Measurements from ENCODE around the gene PER1.

The PER1 gene

GRCh38 chr17:8152112-8152775 lies at the start of gene PER1:
Gene PER1 (minus strand): TSS chr17:8152404. CDS start chr17:8150706, 1,698 bp downstream.
- Mint-ChIP-seq H3K9me3 (no peaks in the 10 kb centered on the region), H3K27me3 (ENCODE audit: low read depth) (no peaks in the 10 kb centered on the region), H3K4me1 (ENCODE audit: low read depth) (peaks cover 35% of the 10 kb centered on the region), H3K27ac (peak within 1 kb of the TSS; percentile 97), H3K36me3 (ENCODE audit: low read depth) (peaks cover 20% of the 10 kb centered on the region), H3K4me3 (peak within 1 kb of the TSS; percentile 93)

GRCh38 chr17:8192070-8192815 lies 40.0 kb upstream of the PER1 start:
- Mint-ChIP-seq H3K4me1 (ENCODE audit: low read depth) (peaks cover 16% of the 10 kb centered on the region), H3K27ac (no peak overlapping the region), H3K9me3 (no peaks in the 10 kb centered on the region), H3K27me3 (ENCODE audit: low read depth) (no peaks in the 10 kb centered on the region), H3K36me3 (ENCODE audit: low read depth) (no peaks in the 10 kb centered on the region), H3K4me3 (no peak overlapping the region)

GRCh38 chr17:8190506-8190905 lies 38.3 kb upstream of the PER1 start:
- H3K36me3 Mint-ChIP-seq (ENCODE audit: low read depth), result no peaks in the 10 kb centered on the region
- peaks cover 11% of the 10 kb centered on the region for H3K4me1 Mint-ChIP-seq (ENCODE audit: low read depth)
- H3K9me3 Mint-ChIP-seq, result no peaks in the 10 kb centered on the region
- H3K27ac Mint-ChIP-seq, result peak overlapping the region; percentile 87
- no peaks in the 10 kb centered on the region for H3K27me3 Mint-ChIP-seq (ENCODE audit: low read depth)
- H3K4me3 Mint-ChIP-seq, result no peak overlapping the region

- Mint-ChIP-seq H3K4me3 (no peak within 1 kb of the TSS), H3K36me3 (ENCODE audit: low read depth) (no peaks in the 10 kb centered on the region), H3K4me1 (ENCODE audit: low read depth) (peaks cover 11% of the 10 kb centered on the region)
Observed at GRCh38 chr17:8189711-8190477, 37.7 kb upstream of the PER1 start, which contains the start of gene BORCS6. Gene BORCS6 (minus strand): TSS chr17:8190180. CDS start chr17:8190140, 40 bp downstream.

GRCh38 chr17:8189041-8189710 lies 37.0 kb upstream of the PER1 start:
- no peaks in the 10 kb centered on the region for H3K36me3 Mint-ChIP-seq (ENCODE audit: low read depth)
- H3K4me3 Mint-ChIP-seq, result no peak overlapping the region
- no peaks in the 10 kb centered on the region for H3K27me3 Mint-ChIP-seq (ENCODE audit: low read depth)
- no peaks in the 10 kb centered on the region for H3K9me3 Mint-ChIP-seq
- peak overlapping the region; percentile 87 for H3K27ac Mint-ChIP-seq
- peaks cover 11% of the 10 kb centered on the region for H3K4me1 Mint-ChIP-seq (ENCODE audit: low read depth)

More at GRCh38 chr17:8189711-8190477, 37.7 kb upstream of the PER1 start, which contains the start of gene BORCS6:
- H3K27ac Mint-ChIP-seq, result peak within 1 kb of the TSS; percentile 87
- H3K27me3 Mint-ChIP-seq (ENCODE audit: low read depth), result no peaks in the 10 kb centered on the region
- H3K9me3 Mint-ChIP-seq, result no peaks in the 10 kb centered on the region

GRCh38 chr17:8188263-8188839 lies 36.1 kb upstream of the PER1 start:
- H3K4me3 Mint-ChIP-seq, result no peak overlapping the region
- H3K9me3 Mint-ChIP-seq, result no peaks in the 10 kb centered on the region
- H3K4me1 Mint-ChIP-seq (ENCODE audit: low read depth), result peaks cover 15% of the 10 kb centered on the region
- no peak overlapping the region for H3K27ac Mint-ChIP-seq
- H3K36me3 Mint-ChIP-seq (ENCODE audit: low read depth), result no peaks in the 10 kb centered on the region
- H3K27me3 Mint-ChIP-seq (ENCODE audit: low read depth), result peaks cover 4% of the 10 kb centered on the region

- Mint-ChIP-seq H3K27ac (no peak overlapping the region), H3K27me3 (ENCODE audit: low read depth) (peaks cover 6% of the 10 kb centered on the region), H3K4me3 (no peak overlapping the region), H3K4me1 (ENCODE audit: low read depth) (peaks cover 16% of the 10 kb centered on the region), H3K9me3 (no peaks in the 10 kb centered on the region), H3K36me3 (ENCODE audit: low read depth) (no peaks in the 10 kb centered on the region)
Observed at GRCh38 chr17:8187517-8188262, 35.5 kb upstream of the PER1 start.

- no peaks in the 10 kb centered on the region for H3K36me3 Mint-ChIP-seq (ENCODE audit: low read depth)
- H3K4me3 Mint-ChIP-seq, result no peak overlapping the region
- H3K4me1 Mint-ChIP-seq (ENCODE audit: low read depth), result peaks cover 18% of the 10 kb centered on the region
- H3K27me3 Mint-ChIP-seq (ENCODE audit: low read depth), result peaks cover 10% of the 10 kb centered on the region
- no peak overlapping the region for H3K27ac Mint-ChIP-seq
- no peaks in the 10 kb centered on the region for H3K9me3 Mint-ChIP-seq
Observed at GRCh38 chr17:8186787-8187516, 34.7 kb upstream of the PER1 start.

GRCh38 chr17:8186446-8186786 lies 34.2 kb upstream of the PER1 start:
- Mint-ChIP-seq H3K4me1 (ENCODE audit: low read depth) (peaks cover 20% of the 10 kb centered on the region), H3K36me3 (ENCODE audit: low read depth) (no peaks in the 10 kb centered on the region), H3K9me3 (no peaks in the 10 kb centered on the region), H3K27ac (no peak overlapping the region), H3K27me3 (ENCODE audit: low read depth) (peaks cover 12% of the 10 kb centered on the region), H3K4me3 (no peak overlapping the region)

GRCh38 chr17:8185582-8186445 lies 33.6 kb upstream of the PER1 start:
- peaks cover 18% of the 10 kb centered on the region for H3K27me3 Mint-ChIP-seq (ENCODE audit: low read depth)
- H3K36me3 Mint-ChIP-seq (ENCODE audit: low read depth), result no peaks in the 10 kb centered on the region
- H3K9me3 Mint-ChIP-seq, result no peaks in the 10 kb centered on the region
- H3K4me3 Mint-ChIP-seq, result no peak overlapping the region
- no peak overlapping the region for H3K27ac Mint-ChIP-seq
- peaks cover 18% of the 10 kb centered on the region for H3K4me1 Mint-ChIP-seq (ENCODE audit: low read depth)

GRCh38 chr17:8176998-8177731 lies 25.0 kb upstream of the PER1 start:
- Mint-ChIP-seq H3K9me3 (no peaks in the 10 kb centered on the region), H3K27ac (peak overlapping the region; percentile 63), H3K27me3 (ENCODE audit: low read depth) (peaks cover 12% of the 10 kb centered on the region), H3K36me3 (ENCODE audit: low read depth) (no peaks in the 10 kb centered on the region), H3K4me1 (ENCODE audit: low read depth) (peaks cover 45% of the 10 kb centered on the region), H3K4me3 (peak overlapping the region; percentile 97)

Measured in T-helper 1 cell treated with Interleukin-12 subunit alpha and Interleukin-12 subunit beta and Interleukin-4 antibody, amounts not matched to agents 30 μg/mL and 1 μg/mL, for 36 hours (primary cell).